Stimulated activated CD8-positive, alpha-beta memory T cell treated with anti-CD3 and anti-CD28 coated beads, Interleukin-4, amount 100 ng/mL, for 4 hours (primary cell): ENCODE measurements around the gene AZIN2.
"Not testable (repeated sequence)": the region's sequence is repeated elsewhere in the genome, so short reads cannot be mapped to it uniquely, and the experiment has no call there.

Experiments
- DNase-seq, 2 donors: peaks; one replicate each; pipeline ENCODE4 v3.0.0-alpha.2; 2020; ENCODE audit warnings: low read depth in 2 of 2, low spot score in 1 of 2

Gene AZIN2

DNA sequence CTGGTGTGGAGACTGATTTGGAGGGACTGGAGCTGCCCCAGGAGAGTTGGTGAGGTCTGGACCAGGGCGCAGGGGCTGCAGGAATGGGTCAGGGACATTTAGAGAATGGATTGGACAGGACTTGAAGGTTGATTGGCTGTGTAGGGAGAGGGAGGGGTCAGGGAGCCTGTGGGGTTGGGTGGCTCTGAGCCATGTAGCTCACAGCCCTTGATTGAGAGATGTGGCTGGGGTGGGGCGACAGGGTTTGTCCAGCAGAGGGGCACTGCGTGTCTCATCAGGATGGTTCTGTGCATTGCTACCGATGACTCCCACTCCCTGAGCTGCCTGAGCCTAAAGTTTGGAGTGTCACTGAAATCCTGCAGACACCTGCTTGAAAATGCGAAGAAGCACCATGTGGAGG is 12.1 kb downstream of the AZIN2 start:
- no peak for DNase-seq

DNA sequence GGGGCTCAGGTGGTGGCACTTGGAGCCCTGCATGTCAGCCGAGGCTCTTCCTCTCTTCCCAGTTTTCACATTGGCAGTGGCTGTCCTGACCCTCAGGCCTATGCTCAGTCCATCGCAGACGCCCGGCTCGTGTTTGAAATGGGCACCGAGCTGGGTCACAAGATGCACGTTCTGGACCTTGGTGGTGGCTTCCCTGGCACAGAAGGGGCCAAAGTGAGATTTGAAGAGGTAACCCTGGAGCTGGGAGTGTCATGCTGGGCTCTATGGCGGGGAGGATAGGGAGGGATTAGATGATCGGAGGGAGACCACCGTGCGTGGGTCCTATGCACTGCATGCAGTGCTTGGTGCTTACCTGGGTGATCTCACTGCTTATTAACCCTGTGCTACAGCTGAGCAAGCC is 13.5 kb downstream of the AZIN2 start:
- no peak for DNase-seq

DNA sequence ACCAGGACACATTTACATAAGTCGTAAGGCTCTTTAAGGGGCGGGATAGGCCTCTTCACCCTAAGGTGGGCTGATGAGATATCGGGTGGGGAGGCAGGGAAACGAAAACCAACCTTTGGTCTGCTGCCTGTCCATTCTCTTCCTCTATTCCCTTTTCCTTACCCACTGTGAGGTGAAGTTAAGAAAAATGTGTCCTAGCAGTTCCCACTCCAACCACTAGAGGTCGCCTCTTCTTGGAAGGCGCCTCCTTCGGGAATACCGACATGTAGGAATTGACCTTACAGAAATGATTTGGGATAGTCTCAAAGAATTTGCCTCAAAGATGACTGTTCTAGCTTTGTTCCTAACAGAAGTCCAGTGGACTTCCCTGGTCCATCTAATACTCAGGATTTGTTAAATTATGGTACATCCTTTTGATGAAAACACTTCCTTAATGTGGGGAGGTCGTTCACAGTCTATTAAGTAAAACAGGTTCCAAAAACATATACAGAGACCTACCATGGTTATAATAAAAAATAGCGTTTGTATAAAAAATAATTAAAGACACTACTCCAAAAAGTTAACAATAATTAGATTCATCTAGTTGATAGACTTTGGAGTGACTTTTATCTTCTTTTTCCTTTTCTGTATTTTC is 14.1 kb downstream of the AZIN2 start:
- DNase-seq, result no peak

DNA sequence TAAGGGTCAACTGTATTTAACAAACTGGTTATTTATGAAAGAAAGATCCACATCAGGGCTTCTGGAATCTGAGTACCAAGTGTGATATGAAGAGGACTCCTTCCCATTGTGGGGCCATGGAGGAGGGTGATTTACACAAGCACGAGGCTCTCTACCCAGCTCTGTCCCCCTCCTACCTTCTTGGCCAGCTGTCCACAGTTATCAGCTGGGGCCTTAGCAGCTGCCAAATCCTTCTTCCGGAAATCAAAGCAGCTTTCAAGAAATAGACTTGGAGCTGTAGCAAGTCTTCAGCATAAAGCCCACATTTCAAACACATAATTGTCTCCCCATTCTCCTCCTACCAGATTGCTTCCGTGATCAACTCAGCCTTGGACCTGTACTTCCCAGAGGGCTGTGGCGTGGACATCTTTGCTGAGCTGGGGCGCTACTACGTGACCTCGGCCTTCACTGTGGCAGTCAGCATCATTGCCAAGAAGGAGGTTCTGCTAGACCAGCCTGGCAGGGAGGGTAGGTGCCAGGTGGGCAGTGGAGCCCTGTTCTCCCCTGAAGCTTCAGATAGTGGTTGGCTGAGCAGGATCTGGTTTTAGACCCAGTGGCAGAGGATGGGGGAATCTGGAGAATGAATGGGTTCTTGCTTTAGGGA is 15.5 kb downstream of the AZIN2 start:
- no peak for DNase-seq

DNA sequence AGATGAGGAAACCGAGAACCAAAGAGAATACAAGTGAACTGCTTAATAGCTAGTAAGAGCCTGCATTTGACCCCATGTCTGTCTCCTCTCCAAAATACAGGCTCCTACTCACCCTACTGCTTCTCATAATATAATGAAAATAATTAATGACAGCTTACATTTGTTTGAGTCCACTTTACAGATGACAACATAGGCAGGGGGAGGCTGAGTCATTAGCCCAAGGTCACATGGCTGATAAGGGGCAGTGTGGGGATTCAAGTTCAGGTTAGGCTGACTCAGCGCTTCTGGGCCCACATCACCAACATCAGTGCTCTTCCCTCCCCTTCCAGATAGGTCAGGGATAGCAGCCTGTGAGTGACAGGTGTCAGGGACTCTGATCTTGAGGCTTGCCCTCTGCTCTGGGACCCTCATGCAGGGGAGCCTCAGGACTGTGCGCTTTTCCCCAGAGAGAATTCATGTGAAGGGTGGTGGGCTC is 16.2 kb downstream of the AZIN2 start:
- no peak for DNase-seq

DNA sequence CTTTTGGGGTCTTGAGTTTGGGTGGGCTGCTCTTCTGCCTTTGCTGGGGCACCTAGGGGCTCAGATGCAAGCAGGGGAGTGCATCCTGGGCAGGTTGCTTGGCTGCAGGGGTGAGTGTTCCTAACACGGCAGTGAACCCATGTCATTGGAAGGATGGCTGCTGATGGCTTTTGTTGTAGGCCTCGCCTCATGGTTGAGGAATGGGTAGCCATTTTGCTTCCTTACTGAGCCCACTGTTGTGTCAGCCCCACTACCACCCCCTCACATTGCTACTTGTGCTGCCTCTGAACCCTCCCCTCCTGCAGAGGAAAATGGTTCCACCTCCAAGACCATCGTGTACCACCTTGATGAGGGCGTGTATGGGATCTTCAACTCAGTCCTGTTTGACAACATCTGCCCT is 16.8 kb downstream of the AZIN2 start:
- no peak for DNase-seq

DNA sequence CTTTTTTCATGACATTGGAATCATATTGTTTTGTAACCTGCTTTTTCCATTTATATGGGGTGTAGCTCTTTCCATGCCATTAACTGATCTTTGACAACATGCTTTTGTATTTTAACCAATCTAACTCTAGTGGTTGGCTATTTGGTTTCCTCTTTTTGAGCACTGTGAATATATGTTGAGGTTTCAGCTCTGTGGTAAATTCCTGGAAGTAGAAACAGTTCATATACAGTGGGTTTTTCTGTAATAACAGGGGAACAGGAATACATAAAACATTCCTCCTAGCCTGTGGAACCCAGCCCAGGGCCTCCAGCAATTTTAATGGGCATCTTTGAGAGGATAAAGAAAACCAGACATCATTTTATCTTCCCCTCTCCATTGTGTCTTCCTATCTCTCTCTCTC is 17.4 kb downstream of the AZIN2 start:
- no peak for DNase-seq

DNA sequence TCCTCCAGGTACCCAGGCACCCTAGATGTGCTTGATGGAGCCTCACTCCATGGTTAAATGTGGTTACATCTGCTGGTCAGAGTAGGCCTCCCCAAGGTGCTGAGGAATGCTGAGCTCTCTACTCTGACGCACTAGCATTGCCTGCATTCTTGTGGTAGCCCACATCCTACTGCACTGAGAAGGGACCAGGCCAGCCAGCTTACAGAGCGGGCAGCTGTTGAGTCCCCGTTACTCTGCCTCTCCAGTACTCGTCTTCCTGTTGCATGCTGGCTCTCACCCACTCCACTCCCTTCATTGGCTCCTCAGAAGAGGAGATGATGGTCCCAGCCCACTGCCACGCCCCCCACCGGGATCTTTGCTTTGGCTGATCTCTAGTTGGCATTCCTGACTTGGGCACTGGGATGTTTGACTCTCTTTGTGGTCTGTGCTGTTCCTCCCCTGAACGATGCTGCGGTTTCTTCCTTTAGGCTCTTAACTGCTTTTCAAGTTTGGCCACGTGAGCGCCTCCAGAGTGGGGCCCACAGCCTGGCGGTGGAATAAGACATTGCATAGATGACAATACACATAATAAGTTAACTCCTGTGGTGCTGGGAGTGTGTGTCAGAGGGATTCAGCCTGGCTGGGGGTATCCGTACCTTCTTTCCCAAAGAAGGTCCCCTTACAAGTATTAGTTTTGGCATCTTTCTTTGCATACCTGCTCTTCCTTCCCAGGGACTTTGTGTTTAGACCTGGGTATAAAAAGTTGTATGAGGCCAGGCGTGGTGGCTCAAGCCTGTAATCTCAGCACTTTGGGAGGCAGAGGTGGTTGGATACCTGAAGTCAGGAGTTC is 18.6 kb downstream of the AZIN2 start:
- peak; percentile 18 to 42 for DNase-seq

DNA sequence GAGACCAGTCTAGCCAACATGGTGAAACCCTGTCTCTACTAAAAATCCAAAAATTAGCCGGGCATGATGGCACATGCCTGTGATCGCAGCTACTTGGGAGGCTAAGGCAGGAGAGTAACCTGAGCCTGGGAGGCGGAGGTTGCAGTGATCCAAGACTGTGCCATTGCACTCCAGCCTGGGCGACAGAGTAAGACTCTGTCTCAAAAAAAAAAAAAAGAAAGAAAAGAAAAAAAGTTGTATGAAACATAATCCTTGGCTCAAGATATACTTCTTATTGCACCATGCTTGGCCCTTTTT is 19.1 kb downstream of the AZIN2 start:
- DNase-seq, result not testable (repeated sequence)

DNA sequence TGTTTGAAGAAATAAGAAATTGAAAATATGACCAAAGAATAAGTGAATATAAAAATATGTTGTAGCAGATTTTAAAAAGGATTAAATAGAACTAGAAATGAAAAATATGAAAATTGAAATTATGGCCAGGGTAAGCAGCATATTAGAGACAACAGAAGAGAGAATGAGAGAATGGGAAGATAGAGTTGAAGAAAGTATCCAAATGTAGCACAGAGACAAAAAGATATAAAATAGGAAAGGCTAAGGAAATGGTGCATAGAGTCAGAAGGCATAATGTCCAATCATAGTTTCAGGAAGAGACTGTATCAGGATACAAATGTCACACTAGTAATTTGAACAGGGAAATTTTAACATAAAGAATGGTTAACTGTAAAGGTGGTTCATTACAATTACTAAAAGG is 29.5 kb downstream of the AZIN2 start:
- DNase-seq, result no peak

DNA sequence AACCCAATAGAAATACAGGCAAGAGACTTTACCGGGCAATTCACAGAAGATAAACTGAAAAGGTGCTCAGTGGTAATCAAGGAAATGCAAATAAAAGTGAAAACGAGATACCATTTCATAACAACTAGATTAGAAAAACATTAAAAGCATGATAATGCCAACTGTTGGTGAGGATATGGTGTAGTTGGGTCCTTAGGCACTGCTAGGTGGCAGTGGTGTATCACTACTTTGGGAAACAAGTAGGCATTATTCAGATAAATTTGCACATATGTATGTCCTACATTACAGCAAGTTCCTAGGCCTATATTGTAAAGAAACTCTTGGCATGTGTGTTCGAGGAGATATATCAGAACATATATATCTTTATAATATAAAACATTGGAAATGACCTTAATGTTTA is 31.0 kb downstream of the AZIN2 start:
- DNase-seq, result no peak

DNA sequence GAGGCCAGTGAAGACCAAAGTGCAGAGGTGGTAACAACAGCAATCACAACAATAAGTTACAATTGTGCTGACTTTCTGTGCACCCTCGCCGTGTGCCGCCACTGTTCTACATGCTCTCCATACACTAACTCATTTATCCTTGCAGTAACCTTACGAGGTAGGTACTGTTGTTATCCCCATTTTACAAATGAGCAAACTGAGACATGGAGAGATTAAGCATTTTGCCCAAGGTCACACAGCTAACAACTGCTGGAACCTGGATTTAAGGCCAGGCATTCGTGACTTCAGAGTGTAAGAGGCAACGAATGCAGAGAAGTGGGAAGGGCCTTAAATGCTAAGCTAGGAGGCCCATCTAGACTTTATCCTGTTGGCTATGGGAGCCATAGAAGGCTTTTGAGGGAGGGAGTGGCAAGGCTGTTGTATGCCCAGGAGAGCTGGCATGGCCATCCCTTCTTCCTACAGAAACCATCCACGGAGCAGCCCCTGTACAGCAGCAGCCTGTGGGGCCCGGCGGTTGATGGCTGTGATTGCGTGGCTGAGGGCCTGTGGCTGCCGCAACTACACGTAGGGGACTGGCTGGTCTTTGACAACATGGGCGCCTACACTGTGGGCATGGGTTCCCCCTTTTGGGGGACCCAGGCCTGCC is 36.6 kb downstream of the AZIN2 start:
- no peak for DNase-seq

DNA sequence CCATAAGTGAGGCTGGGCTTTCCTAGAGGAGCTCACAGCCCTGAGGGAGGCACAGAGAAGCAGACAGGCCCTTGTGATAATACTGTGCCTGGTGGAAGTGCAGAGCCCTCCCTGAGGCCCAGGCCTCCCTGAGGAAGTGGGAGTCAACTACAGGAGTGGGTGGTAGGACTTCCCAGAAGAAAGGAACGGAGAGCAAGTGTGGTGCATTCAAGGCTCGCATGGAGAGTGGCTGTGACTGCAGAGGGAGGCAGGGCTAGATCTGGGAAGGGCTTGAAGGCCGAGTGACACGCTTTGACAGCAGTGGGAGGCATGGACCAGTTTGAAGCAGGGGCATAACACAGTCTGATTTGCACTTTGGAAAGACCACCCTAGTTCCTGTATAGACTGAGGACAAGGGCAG is 37.3 kb downstream of the AZIN2 start:
- DNase-seq, result no peak

DNA sequence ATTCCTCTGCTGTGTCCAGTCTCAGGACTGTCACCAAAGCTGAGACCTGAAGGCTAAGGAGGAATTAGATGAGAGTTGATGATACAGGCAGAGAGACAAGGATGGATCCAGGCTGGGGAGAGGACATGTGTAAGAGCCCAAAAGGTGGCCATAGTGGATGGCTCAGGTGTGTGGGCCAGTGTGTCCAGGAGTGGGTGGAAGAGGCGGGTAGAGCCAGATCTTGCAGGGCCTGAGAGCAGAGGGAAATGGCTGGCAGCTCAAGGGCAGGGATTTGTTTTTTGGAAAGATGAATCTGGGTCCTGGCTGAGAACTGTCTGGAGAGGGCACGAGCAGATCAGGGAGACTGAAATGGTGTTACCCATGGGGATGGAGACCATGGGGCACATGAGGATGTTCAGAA is 38.1 kb downstream of the AZIN2 start:
- no peak for DNase-seq

DNA sequence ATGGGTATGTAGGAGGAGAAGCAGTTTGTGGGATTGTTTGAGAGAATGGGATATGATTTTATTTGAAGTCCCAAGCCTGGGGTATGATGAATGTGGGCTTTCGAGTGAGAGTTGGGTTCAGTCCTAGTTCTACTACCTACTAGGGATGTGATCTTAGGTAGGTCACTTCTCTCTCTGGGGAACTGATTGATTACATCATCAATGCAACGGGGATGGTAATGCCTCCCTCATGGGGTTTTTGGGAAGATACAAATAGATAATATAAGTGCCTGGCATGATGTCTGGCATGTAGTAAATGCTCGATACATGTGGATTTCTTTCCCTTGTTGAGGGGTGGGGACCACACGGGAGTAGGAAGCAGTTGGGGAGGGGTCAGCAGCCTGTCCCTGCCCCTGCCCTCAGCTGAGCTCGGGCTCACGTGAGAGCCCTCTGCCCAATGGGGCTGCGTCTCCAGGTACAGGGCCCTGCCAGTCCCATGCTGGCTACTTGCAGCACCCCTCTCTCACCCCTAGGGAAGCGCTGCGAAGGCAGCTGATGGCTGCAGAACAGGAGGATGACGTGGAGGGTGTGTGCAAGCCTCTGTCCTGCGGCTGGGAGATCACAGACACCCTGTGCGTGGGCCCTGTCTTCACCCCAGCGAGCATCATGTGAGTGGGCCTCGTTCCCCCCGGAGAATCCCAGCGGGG is 38.7 kb downstream of the AZIN2 start:
- no peak for DNase-seq

DNA sequence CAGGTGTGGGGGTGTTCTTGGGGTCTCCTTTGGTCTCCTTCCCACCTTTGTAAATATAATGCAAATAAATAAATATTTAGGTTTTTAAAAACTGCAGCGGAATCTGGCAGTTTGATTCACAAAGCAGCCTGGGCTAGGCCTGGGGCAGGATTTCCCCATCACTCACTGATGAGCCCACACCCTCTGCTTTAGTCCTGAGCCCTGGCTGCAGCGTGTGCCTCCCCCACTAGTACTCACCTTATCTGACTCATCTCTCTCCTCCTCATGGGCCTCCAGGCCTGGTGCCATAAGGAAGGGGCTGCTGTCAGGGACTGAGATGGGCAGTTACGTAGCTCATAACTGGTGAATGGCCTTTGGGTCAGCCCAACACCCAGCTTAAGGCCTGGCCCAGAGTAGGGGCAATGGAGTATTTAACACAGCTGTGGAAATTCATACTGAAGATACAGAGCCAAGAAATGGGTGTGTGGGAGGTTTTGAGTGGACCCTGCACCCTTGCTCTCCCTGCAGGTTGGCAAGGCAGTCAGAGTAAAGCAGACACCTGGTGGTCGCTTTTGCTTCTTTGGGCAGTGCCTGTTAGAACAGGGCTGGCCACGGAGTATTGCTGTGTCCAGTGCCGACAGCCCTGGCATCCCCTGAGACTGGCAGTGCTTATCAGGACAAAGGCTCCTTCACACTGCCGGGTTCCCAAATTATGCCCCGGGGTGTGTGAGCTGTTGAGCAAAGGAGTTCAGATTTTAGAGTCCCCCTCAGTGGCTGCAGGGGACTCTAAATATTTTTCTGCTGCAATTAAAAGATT is 39.7 kb downstream of the AZIN2 start:
- DNase-seq, result no peak

DNA sequence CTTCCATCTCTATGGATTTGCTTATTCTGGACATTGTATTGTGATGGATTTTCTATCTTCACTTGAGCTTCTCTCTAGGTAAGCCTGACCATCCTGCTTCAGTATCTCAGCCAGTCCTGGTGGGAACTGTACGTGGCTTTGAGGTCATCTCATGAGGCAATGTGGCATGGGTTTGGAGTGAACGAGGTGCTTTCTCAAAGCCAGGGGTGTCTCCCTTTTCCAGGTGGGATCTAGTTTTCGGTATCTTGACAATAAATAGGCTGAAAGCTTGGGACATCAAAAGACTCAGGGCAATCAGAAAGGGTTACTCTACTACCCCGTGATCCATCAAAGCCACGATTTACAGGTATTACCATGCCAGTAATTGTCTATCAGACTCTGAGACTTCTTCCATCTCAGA is 40.8 kb downstream of the AZIN2 start:
- no peak for DNase-seq

DNA sequence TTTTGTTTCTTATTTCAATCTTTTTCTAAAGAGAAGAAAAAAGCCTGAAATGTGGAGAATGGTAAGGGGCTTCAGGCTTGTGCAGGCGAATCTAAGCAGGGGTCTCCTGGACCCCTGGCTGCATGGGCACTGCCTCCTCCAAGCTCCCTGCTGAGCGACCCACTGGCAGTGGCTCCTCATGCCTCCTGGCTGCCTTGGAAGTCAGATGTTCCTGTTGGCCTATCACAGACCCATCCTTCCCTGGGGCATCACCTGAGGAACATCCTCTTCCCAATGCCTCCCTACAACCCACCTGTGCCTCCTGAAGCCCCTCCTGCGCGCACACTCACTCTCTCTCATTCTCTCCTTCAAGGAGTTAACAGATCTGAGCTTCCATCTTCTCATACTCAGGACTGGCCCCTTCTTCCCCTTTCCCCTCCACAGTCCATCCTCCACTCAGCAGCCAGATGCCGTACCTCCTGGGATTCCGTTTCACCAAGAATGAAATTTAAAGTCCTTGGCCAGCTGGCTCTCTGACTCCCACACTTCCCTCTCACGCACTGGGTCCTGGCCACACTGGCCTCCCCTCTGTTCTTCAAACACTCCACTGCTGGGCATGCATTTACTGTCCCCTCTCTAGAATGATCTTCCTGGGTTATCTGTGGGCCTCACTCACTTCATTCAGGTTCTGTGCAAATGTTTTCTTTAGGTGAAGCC is 41.7 kb downstream of the AZIN2 start:
- no peak for DNase-seq

DNA sequence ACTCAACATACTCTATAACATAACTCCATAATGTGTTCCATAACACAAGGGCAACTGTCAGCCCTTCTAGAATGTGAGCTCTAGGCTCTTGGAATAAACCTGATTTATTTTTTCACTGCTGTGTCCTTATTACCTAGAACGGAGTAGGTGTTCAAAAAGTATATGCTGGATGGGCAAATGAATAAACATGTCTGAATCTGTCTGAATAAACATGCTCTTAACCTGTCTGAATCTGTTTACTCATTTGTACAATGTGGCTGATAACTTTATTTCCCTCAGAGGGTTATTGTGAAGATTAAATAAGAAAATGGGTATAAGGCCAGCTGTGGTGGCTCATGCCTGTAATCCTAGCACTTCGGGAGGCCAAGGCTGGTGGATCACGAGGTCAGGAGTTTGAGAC is 42.3 kb downstream of the AZIN2 start:
- DNase-seq, result no peak

DNA sequence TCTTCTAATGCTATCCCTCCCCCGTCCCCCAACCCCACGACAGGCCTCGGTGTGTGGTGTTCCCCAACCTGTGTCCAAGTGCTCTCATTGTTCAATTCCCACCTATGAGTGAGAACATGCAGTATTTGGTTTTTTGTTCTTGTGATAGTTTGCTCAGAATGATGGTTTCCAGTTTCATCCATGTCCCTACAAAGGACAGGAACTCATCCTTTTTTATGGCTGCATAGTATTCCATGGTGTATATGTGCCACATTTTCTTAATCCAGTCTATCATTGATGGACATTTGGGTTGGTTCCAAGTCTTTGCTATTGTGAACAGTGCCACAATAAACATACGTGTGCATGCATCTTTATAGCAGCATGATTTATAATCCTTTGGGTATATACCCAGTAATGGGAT is 43.7 kb downstream of the AZIN2 start:
- DNase-seq, result not testable (repeated sequence)
